Activated CD8-positive, alpha-beta T cell treated with anti-CD3 and anti-CD28 coated beads for 36 hours (primary cell): ENCODE results near the gene LRRC4C. TPM values are rescaled to one million over a fixed set of nuclear protein-coding genes. Genes with fewer than 3 reads are reported as not detected.

Source experiments
- ATAC-seq: fragments of 200-7000 bp; cut with Tn5 transposase; one replicate; pipeline ENCODE4 v1.10.0; 2021; ENCODE audit warnings: mild to moderate bottlenecking, moderate library complexity
- CTCF ChIA-PET: fragments of 350-600 bp; sonication (Branson Sonifier 250); formaldehyde crosslinking; loops from one replicate; lab custom pipeline; 2021; ENCODE audit warnings: antibody characterized with exemption; lab: Charles Lee
- POLR2A ChIA-PET: fragments of 350-600 bp; sonication (Branson Sonifier 250); formaldehyde crosslinking; loops from one replicate; lab custom pipeline; 2021; ENCODE audit warnings: antibody characterized with exemption; lab: Charles Lee
- DNase-seq: peaks from one replicate; pipeline ENCODE4 v3.0.0-alpha.2; 2020
- H3K27ac Mint-ChIP-seq: one replicate; pipeline ENCODE4 v1.8.0; 2021; ENCODE audit warnings: mild to moderate bottlenecking, mixed read lengths
- H3K27me3 Mint-ChIP-seq: one replicate; pipeline ENCODE4 v1.8.0; 2021; ENCODE audit warnings: mixed read lengths
- H3K36me3 Mint-ChIP-seq: one replicate; pipeline ENCODE4 v1.8.0; 2021; ENCODE audit warnings: low read depth, mixed read lengths
- H3K4me1 Mint-ChIP-seq: one replicate; pipeline ENCODE4 v1.8.0; 2021; ENCODE audit warnings: low read depth, mixed read lengths
- H3K4me3 Mint-ChIP-seq: one replicate; pipeline ENCODE4 v1.8.0; 2021; ENCODE audit warnings: mild to moderate bottlenecking, moderate library complexity, mixed read lengths
- H3K9me3 Mint-ChIP-seq: one replicate; pipeline ENCODE4 v1.8.0; 2021; ENCODE audit warnings: mixed read lengths
- intact Hi-C: fragments of 100-400 bp; cut with micrococcal nuclease; formaldehyde crosslinking; loops from one replicate; pipeline ENCODE4 v1.10.0; 2022
- total RNA-seq, 2 experiments: library from RNA; stranded (reverse); gene quantifications; one replicate each; pipeline ENCODE4 v1.2.3, GENCODE V29; 2021
- TF ChIP-seq, protein P1 (sequence below): fragments of 200-600 bp; IDR thresholded peaks from one replicate; pipeline ENCODE4 v1.8.0; 2022; ENCODE audit warnings: antibody characterized with exemption, mild to moderate bottlenecking

The LRRC4C gene
- total RNA-seq, 2 experiments from 2014 or later = not detected

DNA sequence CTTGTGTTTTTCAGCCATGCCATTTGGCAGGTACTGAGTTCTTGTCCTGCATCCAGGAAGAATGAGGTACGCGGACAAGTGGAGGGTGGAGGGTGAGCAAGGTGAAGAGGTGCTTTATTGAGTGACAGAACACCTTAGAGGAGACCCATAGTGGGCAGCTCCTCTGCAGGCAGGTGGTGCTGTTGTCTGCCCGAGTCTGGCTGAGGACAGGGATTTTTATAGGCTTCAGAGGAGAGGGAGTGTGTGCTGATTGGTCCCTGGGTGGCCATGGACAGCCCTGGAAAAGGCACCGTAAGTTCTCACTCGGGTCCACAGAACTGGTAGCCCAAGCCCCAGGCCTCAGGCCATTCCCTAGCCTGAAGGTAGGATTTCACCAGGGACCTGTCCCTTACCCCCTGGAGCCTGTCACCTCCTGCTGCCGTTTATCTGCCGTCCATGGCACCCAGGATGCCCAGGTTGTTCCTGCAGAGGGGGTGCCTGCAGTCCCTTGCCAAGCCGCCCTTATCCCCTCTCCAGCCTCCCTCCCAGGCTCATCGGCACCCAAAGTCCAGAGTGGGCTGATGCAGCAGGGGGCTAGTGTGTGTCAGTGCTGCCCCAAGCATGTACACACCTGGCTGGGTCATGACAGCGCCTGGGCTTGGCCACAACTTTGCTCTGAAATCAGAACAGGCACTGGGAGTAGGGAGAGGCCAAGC lies 213.6 kb downstream of the LRRC4C start:
- TF ChIP-seq, protein P1, sequence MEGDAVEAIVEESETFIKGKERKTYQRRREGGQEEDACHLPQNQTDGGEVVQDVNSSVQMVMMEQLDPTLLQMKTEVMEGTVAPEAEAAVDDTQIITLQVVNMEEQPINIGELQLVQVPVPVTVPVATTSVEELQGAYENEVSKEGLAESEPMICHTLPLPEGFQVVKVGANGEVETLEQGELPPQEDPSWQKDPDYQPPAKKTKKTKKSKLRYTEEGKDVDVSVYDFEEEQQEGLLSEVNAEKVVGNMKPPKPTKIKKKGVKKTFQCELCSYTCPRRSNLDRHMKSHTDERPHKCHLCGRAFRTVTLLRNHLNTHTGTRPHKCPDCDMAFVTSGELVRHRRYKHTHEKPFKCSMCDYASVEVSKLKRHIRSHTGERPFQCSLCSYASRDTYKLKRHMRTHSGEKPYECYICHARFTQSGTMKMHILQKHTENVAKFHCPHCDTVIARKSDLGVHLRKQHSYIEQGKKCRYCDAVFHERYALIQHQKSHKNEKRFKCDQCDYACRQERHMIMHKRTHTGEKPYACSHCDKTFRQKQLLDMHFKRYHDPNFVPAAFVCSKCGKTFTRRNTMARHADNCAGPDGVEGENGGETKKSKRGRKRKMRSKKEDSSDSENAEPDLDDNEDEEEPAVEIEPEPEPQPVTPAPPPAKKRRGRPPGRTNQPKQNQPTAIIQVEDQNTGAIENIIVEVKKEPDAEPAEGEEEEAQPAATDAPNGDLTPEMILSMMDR = no peak
- Mint-ChIP-seq H3K4me3 (no peak overlapping the region), H3K4me1 (no peaks in the 10 kb centered on the region), H3K27ac (no peak overlapping the region), H3K36me3 (no peaks in the 10 kb centered on the region), H3K27me3 (no peaks in the 10 kb centered on the region), H3K9me3 (peaks cover 6% of the 10 kb centered on the region)
- intact Hi-C loops = no loop called here
- ChIA-PET CTCF (no interaction called here), POLR2A (no interaction called here)
- no peak for ATAC-seq
- no peak for DNase-seq

DNA sequence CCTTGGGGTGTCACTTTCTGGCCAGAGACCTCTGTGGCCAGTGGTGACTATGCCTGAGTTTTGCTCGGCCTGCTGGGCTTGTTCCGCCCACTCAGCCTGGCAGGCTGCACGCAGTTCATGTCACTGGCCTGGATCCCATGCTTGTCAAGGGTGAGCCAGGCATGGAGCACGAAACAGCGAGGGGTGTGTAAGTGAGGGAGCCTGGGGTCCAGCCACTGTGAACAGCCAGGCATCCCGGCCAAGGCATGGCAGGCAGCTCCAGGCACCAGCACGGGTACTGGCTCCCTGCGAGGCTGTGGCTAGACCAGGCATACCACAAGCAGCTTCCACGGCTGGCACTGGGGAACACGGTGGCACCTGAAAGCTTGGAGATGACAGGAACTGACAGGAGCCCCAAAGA lies 214.3 kb downstream of the LRRC4C start:
- H3K4me1 Mint-ChIP-seq = no peaks in the 10 kb centered on the region
- no peak for DNase-seq
- intact Hi-C loops = no loop called here
- no peak for ATAC-seq
- ChIA-PET CTCF (no interaction called here), POLR2A (no interaction called here)
- H3K27me3 Mint-ChIP-seq = no peaks in the 10 kb centered on the region
- TF ChIP-seq, protein P1 = no peak
- peaks cover 6% of the 10 kb centered on the region for H3K9me3 Mint-ChIP-seq
- no peaks in the 10 kb centered on the region for H3K36me3 Mint-ChIP-seq
- H3K4me3 Mint-ChIP-seq = no peak overlapping the region
- no peak overlapping the region for H3K27ac Mint-ChIP-seq

DNA sequence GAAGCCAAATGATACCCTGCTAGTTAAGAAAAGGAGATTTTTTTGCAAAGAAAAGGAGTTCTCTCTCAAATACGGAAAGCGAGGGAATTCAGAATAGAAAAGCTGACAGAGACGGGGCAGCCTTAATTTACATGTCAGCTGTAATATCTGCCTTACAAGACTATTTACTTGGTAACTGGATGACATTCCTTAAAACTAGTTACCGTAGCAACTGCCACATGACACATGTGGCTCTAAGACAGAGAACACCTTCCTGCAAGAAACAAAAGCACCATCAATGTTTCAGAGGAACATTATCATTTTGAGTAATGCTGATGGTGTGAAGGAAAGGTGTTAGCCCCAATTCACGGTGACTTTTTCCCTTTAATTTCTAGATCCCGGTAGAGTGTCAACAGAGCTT lies 222.1 kb downstream of the LRRC4C start:
- H3K36me3 Mint-ChIP-seq = no peaks in the 10 kb centered on the region
- TF ChIP-seq, protein P1 = no peak
- no peak overlapping the region for H3K4me3 Mint-ChIP-seq
- DNase-seq (no peak), ATAC-seq (no peak)
- CTCF ChIA-PET = no interaction called here
- intact Hi-C loops = no loop called here
- POLR2A ChIA-PET = no interaction called here
- H3K27me3 Mint-ChIP-seq = no peaks in the 10 kb centered on the region
- H3K9me3 Mint-ChIP-seq = peaks cover 13% of the 10 kb centered on the region
- no peaks in the 10 kb centered on the region for H3K4me1 Mint-ChIP-seq
- H3K27ac Mint-ChIP-seq = no peak overlapping the region

DNA sequence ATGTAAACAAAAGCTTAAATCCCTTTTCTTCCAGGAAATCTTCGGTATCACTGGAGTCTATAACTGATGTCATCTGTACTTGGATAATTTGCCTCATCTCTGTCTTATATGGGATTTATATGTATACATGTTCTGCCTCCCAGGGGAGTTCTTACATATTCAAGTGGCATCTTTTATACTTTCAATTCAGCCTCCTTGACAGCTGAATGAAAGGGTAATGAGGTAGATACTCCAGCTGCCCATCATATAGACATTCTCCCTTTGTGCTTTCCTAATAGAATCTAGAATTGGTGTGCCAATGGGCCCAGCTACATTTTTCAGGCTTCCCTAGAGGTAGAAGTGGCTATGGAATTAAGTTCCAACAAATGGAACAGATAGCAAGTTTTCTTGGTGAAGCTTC lies 223.8 kb downstream of the LRRC4C start:
- Mint-ChIP-seq H3K9me3 (peaks cover 11% of the 10 kb centered on the region), H3K27me3 (no peaks in the 10 kb centered on the region), H3K27ac (no peak overlapping the region), H3K4me1 (no peaks in the 10 kb centered on the region), H3K36me3 (no peaks in the 10 kb centered on the region), H3K4me3 (no peak overlapping the region)
- CTCF ChIA-PET = no interaction called here
- ATAC-seq = no peak
- DNase-seq = no peak
- TF ChIP-seq, protein P1 = no peak
- POLR2A ChIA-PET = no interaction called here
- intact Hi-C loops = no loop called here

DNA sequence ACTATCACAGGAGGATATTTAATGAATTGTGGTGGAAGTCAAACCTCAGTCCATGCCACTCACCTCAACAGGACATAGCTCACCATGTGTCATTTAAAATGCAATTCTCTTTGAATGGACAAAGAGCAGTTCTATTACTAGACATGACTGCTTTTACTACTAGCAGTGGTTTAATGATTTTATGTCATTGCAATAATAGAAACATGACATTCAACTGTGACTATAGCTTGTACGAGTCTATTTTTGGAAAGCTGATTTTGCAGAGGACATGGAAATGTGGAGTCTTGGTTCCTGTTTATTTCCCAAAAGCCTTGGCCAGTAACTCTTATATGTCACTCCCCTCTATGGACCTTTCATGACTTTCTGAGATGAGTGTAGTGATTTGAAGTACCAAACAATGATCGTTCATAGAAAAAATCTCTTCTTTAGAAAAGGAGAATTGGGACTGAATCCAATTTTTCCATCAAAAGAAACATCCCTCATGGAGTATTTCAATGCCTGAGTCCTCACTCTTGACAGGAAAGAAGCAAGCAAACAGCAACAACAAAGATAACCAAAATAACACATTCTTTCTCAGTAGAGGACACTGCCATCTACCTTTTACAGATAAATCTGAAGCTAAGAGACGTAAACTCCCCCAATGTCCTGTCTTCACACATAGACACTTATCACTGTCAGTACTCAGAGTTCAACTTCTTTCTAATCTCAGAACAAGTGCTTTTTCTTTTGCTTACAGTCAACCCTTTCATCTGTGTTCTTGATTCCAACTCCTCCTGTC lies 233.4 kb downstream of the LRRC4C start:
- no peak for DNase-seq
- no peaks in the 10 kb centered on the region for H3K27me3 Mint-ChIP-seq
- POLR2A ChIA-PET = no interaction called here
- no peak for ATAC-seq
- intact Hi-C loops = no loop called here
- peaks cover 18% of the 10 kb centered on the region for H3K9me3 Mint-ChIP-seq
- CTCF ChIA-PET = no interaction called here
- TF ChIP-seq, protein P1 = no peak
- no peak overlapping the region for H3K27ac Mint-ChIP-seq
- H3K4me3 Mint-ChIP-seq = no peak overlapping the region
- H3K36me3 Mint-ChIP-seq = no peaks in the 10 kb centered on the region
- H3K4me1 Mint-ChIP-seq = no peaks in the 10 kb centered on the region
